CD4-positive, alpha-beta T cell (primary cell): ENCODE measurements around the gene BNC1. TPM values are rescaled to one million over a fixed set of nuclear protein-coding genes. Genes with fewer than 3 reads are reported as not detected.

Experiments used
- ATAC-seq: fragments of 200-7000 bp; cut with Tn5 transposase; one replicate; pipeline ENCODE4 v1.10.0; 2022; ENCODE audit warnings: mild to moderate bottlenecking; ENCODE audit not compliant: poor library complexity
- CTCF ChIA-PET: fragments of 350-600 bp; sonication (Branson Sonifier 250); formaldehyde crosslinking; loops from one replicate; lab custom pipeline; 2021; ENCODE audit warnings: antibody characterized with exemption, inconsistent platforms; lab: Charles Lee
- POLR2A ChIA-PET: fragments of 350-600 bp; sonication (Branson Sonifier 250); formaldehyde crosslinking; loops from one replicate; lab custom pipeline; 2021; ENCODE audit warnings: antibody characterized with exemption, inconsistent platforms; lab: Charles Lee
- DNase-seq, 14 experiments: peaks; one replicate each; pipeline ENCODE4 v3.0.0-alpha.2; 2013 to 2020; ENCODE audit warnings: mixed read lengths in 2 of 14
- H3K27ac ChIP-seq, 2 donors: one replicate each; pipeline versions ENCODE4 v1.5.1 to v1.7.0; 2013; ENCODE audit warnings: low read length in 2 of 2, low read depth in 1 of 2, mild to moderate bottlenecking in 1 of 2
- H3K27me3 ChIP-seq, 2 experiments: 1 replicate in 1 of 2; 2 replicates in 1 of 2; pipeline versions ENCODE4 v1.6.1 to v1.7.0; 2013; ENCODE audit warnings: low read length in 2 of 2, control low read depth in 1 of 2, mild to moderate bottlenecking in 1 of 2, moderate library complexity in 1 of 2; ENCODE audit not compliant: insufficient read depth in 2 of 2, control insufficient read depth in 1 of 2
- H3K36me3 ChIP-seq: one replicate; pipeline ENCODE4 v1.6.1; 2013; ENCODE audit warnings: low read length, control low read depth; ENCODE audit not compliant: insufficient read depth
- H3K4me1 ChIP-seq: one replicate; pipeline ENCODE4 v1.6.1; 2013; ENCODE audit warnings: low read length, control low read depth; ENCODE audit not compliant: insufficient read depth
- H3K4me3 ChIP-seq: one replicate; pipeline ENCODE4 v1.5.1; 2013; ENCODE audit warnings: mild to moderate bottlenecking, low read length, moderate library complexity
- H3K9me3 ChIP-seq, 2 experiments: 1 replicate in 1 of 2; 2 replicates in 1 of 2; pipeline versions ENCODE4 v1.6.1 to v1.7.0; 2013; ENCODE audit warnings: low read length in 2 of 2, mild to moderate bottlenecking in 2 of 2, control low read depth in 1 of 2, moderate library complexity in 1 of 2; ENCODE audit not compliant: control insufficient read depth in 1 of 2, insufficient read depth in 1 of 2
- H3K27ac Mint-ChIP-seq: one replicate; pipeline ENCODE4 v1.8.0; 2020; ENCODE audit warnings: mixed read lengths
- H3K27me3 Mint-ChIP-seq: one replicate; pipeline ENCODE4 v1.8.0; 2021; ENCODE audit warnings: mixed read lengths
- H3K36me3 Mint-ChIP-seq: one replicate; pipeline ENCODE4 v1.8.0; 2021; ENCODE audit warnings: low read depth, mixed read lengths
- H3K4me1 Mint-ChIP-seq: one replicate; pipeline ENCODE4 v1.8.0; 2021; ENCODE audit warnings: low read depth, mixed read lengths
- H3K4me3 Mint-ChIP-seq: one replicate; pipeline ENCODE4 v1.8.0; 2020; ENCODE audit warnings: mild to moderate bottlenecking, mixed read lengths
- H3K9me3 Mint-ChIP-seq: one replicate; pipeline ENCODE4 v1.8.0; 2020; ENCODE audit warnings: mixed read lengths
- CTCF ChIP-seq: fragments of 200-600 bp; IDR thresholded peaks from one replicate; pipeline ENCODE4 v1.8.0; 2022; ENCODE audit warnings: antibody characterized with exemption, mild to moderate bottlenecking
- intact Hi-C, 2 experiments: fragments of 100-400 bp; cut with DNase I in 1 of 2; cut with micrococcal nuclease in 1 of 2; formaldehyde crosslinking; loops; one replicate each; pipeline versions ENCODE4 v1.15.1 to v1.9.0; 2023 to 2025; cut with DNase I, micrococcal nuclease
- total RNA-seq, 174 experiments: library from RNA in 2 of 174; stranded (reverse) in 2 of 174; gene quantifications; one replicate each; pipeline ENCODE4 v1.2.3 and lab custom pipeline; 2021 to 2026

BNC1 gene
- total RNA-seq, 2 experiments from 2014 or later: not detected

GRCh38 chr15:83250781-83251180 is 33.7 kb downstream of the BNC1 start:
- ATAC-seq: no peak
- no peaks in the 10 kb centered on the region for H3K36me3 Mint-ChIP-seq
- no peak overlapping the region for H3K27ac Mint-ChIP-seq
- peaks cover 66% of the 10 kb centered on the region for H3K27me3 Mint-ChIP-seq
- H3K36me3 ChIP-seq: no peaks in the 10 kb centered on the region
- peaks cover 6 to 14% of the 10 kb centered on the region in 2 experiments for H3K27me3 ChIP-seq
- H3K4me1 Mint-ChIP-seq: no peaks in the 10 kb centered on the region
- intact Hi-C loops: loop anchor here in 1 of 2 experiments (5.0 kb wide), 1 partner anchor 307 kb away; no protein-coding TSS in a partner anchor
- H3K4me1 ChIP-seq: no peaks in the 10 kb centered on the region
- DNase-seq: no peak
- ChIA-PET CTCF (no interaction called here), POLR2A (no interaction called here)
- H3K4me3 Mint-ChIP-seq: no peak overlapping the region
- TF ChIP-seq CTCF: no peak
- no peak overlapping the region for H3K4me3 ChIP-seq
- no peaks in the 10 kb centered on the region for H3K9me3 Mint-ChIP-seq
- H3K9me3 ChIP-seq: no peaks in the 10 kb centered on the region
- H3K27ac ChIP-seq: no peak overlapping the region

- Histone ChIP-seq H3K27ac (no peak overlapping the region), H3K4me3 (no peak overlapping the region), H3K36me3 (no peaks in the 10 kb centered on the region), H3K27me3 (peaks cover 6 to 14% of the 10 kb centered on the region in 2 experiments), H3K4me1 (no peaks in the 10 kb centered on the region), H3K9me3 (no peaks in the 10 kb centered on the region)
- H3K36me3 Mint-ChIP-seq: no peaks in the 10 kb centered on the region
- H3K27ac Mint-ChIP-seq: no peak overlapping the region
- no peaks in the 10 kb centered on the region for H3K4me1 Mint-ChIP-seq
- TF ChIP-seq CTCF: no peak
- POLR2A ChIA-PET: no interaction called here
- no peak overlapping the region for H3K4me3 Mint-ChIP-seq
- DNase-seq (no peak), ATAC-seq (no peak)
- CTCF ChIA-PET: interaction anchor here (1.2 kb wide), 1 partner anchor 43 kb away, joined by 4 read pairs; no protein-coding TSS in a partner anchor
- no peaks in the 10 kb centered on the region for H3K9me3 Mint-ChIP-seq
- peaks cover 66% of the 10 kb centered on the region for H3K27me3 Mint-ChIP-seq
- intact Hi-C loops: no loop called here
These were observed 35.5 kb downstream of the BNC1 start for GRCh38 chr15:83249030-83249343.

GRCh38 chr15:83248151-83249029 is 36.1 kb downstream of the BNC1 start:
- H3K36me3 Mint-ChIP-seq: no peaks in the 10 kb centered on the region
- ATAC-seq: no peak
- H3K27ac Mint-ChIP-seq: no peak overlapping the region
- Histone ChIP-seq H3K27ac (no peak overlapping the region), H3K36me3 (no peaks in the 10 kb centered on the region), H3K4me1 (no peaks in the 10 kb centered on the region), H3K27me3 (peaks cover 8 to 14% of the 10 kb centered on the region in 2 experiments), H3K4me3 (no peak overlapping the region), H3K9me3 (no peaks in the 10 kb centered on the region)
- TF ChIP-seq CTCF: peak; percentile 98
- H3K9me3 Mint-ChIP-seq: no peaks in the 10 kb centered on the region
- CTCF ChIA-PET: interaction anchor here (1.2 kb wide), 1 partner anchor 43 kb away, joined by 4 read pairs; no protein-coding TSS in a partner anchor
- intact Hi-C loops: no loop called here
- POLR2A ChIA-PET: no interaction called here
- no peaks in the 10 kb centered on the region for H3K4me1 Mint-ChIP-seq
- H3K4me3 Mint-ChIP-seq: no peak overlapping the region
- H3K27me3 Mint-ChIP-seq: peaks cover 63% of the 10 kb centered on the region
- peak in 4 of 14 experiments; percentile 14 to 60 (median 47) for DNase-seq
